ENCODE results near the gene ACP5.

ACP5 gene

DNA sequence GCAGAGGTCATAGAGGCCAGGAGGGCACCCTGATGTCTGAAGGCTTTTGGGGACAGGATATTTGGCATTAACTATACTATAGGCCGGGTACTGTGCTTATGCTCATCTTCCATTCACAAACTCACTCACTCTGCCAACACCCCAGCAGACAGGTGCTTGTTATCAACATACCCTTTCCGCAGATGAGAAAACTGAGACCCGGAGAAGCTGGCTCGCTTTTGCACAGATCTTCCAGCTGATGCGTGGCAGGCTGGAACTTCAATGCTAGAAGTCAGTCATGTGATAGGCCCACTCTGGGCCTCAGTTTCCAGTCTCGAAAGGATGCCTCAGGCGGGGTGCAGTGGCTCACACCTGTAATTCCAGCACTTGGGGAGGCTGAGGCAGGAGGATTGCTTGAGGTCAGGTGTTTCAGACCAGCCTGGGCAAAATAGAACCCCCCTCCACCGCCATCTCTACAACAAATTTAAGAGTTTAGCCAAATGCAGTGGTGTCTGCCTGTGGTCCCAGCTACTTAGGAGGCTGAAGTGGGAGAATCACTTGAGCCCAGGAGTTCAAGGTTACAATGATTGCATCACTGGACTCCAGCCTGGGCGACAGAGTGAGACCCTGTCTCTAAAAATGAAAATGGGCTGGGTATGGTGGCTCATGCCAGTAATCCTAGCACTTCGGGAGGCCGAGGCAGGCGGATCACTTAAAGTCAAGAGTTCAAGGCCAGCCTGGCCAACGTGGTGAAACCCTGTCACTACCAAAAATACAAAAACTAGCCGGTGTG is 29.3 kb downstream of the ACP5 start:
- DNase-seq (ENCODE audit: low read depth) = no peak

DNA sequence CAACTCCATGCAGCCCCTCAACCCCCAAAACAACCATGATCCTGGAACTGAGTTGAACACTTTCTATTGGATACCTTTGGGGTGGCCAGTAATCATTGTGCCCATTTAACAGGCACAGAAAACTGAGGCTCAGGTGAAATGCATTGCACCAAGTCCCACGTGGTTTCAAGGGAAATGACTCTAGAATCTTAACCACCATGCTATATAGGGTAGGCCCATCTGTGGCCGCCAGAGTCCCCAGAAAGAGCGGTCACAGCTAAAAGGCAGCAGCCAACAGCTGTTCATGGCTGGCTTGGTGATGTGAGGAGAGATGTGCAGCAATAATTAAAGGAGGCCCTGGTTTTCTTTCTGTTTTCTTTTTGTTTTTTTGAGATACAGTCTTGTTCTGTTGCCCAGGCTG is 36.2 kb downstream of the ACP5 start:
- DNase-seq (ENCODE audit: low read depth) = no peak

DNA sequence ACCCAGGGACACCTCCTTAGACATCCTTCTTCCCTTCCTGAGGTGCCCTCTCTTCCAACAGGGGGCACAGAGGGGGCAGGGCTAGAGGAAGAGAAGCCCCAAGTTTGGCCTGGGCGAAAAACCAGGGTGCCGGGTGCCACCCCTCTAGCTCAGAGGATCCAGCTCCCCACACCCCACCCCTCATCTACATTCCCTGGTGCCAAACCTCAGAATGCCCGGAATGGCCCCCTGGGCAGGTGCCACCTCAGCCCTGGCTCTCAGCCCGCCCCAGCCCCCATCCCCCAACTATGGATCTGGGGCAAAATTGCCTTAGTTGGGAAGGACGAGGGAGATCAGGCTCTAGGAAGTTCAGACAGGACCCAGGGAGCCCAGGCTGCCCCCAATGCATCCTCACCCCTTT is 36.8 kb downstream of the ACP5 start:
- DNase-seq (ENCODE audit: low read depth) = no peak

DNA sequence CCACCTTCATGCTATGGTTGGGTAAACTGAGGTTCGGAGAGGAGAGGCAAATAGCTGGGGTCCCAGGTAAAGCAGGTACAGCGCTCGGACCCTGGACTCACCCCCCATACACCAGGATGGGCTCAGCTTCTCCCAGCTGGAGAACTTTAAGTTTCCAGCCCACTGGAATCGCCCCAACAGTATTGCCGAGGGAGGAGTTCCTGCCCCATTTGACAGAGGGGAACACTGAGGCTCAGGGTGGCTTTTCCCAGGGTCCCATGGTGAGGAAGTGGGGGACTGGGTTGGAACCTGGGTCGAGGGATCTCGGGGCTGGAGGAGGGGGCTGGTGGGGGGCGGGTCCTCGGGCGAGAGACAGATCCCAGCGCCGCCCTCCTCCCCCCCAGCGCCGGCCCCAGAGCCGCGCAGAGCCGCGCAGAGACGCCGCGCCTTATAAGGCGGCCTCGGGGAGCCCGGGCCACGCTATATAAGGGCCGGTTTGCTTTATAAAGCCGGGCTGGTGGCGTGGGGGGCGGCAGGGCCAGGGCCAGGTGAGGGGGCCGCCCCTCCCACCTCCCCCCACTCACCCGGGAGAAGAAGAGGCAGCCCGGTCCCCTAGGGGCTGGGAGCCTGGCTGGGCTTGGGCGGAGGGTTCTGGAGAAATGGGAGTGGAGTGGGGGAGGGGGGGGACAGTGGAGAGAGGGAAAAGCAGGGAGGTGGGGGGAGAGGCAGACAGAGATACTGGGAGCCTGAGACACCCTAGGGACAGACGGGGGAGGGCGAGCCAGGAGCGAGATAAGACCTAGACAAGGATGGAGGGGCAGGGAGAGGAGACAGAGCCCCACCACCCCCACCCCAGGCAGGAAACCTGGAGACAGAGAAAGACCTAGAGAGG is 37.7 kb downstream of the ACP5 start:
- no peak for DNase-seq (ENCODE audit: low read depth)

DNA sequence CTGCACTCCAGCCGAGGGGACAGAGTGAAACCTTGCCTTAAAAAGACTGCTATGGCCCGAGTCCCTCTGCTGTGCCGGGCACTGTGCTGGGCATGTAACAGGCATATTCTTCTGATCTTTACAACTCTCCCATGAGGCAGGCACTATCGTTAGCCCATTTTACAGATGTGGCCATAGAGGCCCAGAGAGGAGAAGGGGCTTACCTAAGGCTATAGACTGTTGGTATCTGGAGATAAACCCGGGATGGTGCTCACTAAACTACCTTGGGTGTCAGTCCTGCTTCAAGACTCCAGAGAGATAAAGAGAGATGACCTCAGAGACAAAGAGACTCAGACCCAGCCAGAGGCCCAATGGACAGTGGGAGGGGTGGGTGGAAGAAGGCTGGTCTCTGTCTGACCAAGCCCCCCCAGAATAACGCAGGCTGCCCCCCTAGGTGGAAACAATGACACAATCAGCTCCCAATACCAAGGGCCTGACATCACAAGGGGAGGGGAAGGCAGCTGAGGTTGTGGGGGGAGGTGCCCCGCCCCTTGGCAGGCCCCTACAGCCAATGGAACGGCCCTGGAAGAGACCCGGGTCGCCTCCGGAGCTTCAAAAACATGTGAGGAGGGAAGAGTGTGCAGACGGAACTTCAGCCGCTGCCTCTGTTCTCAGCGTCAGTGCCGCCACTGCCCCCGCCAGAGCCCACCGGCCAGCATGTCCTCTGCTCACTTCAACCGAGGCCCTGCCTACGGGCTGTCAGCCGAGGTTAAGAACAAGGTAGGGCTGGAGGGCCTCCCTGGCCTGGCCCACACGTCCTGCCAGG is 39.0 kb downstream of the ACP5 start, which contains the start of gene CNN1:
CNN1 (plus strand) TSS at position 620 of the 805 bp plus-strand sequence; CDS start at position 697, 77 bp downstream.
- DNase-seq (ENCODE audit: low read depth) = no peak

DNA sequence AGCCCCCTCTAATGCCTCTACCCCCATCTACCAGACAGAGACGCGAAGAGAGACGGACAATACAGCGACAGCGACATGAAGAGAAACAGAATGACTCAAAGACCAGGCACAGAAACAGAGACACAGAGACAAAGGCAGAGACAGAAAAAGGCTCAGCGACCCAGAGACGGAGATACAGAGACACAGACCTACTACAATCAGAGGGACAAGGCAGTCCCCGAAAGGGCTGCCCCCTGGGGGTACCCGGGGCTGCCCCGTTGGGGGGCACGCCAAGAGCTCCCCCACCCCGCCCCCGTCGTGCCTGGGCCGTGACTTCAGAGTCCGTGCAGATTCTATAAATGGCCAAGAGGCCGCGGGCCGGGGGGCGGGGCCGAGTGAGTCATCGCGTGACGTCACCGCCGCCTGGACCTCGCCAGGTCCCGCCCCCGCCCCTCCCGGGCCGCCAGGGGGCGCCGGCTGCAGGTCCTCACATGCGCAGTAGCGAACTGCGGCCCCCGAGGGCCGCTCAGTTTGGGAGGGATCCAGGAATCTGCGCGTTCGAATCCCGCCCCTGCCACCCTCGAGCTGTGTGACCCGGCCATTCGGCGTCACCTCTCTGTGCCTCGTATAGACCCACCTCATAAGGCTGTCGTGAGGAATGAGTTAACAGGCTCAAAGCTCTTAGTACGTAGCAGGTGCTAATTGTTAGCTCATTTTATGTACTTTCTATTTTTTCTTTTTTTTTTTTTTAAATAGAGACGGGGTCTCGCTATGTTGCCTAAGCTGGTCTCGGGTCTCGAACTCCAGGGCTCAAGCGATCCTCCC is 41.5 kb downstream of the ACP5 start:
- peak; percentile 69 for DNase-seq (ENCODE audit: low read depth)

DNA sequence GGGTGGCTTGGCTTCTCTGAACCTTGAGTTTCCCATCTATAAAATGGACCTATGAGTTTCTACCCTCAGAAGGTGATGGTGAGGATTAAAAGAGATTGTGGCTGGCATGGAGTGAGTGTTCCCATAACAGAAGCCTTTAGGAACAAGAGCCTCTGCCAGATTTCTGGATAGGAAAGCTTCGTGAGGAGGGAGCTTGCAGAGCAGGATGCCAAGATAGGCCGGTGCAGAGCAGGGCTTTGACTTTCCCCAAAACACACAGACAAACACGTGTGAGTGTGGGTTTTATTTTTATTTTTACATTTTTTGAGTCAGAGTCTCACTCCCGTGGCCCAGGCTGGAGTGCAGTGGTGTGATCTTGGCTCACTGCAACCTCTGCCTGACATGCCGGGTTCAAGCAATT is 42.5 kb downstream of the ACP5 start:
- DNase-seq (ENCODE audit: low read depth) = no peak

DNA sequence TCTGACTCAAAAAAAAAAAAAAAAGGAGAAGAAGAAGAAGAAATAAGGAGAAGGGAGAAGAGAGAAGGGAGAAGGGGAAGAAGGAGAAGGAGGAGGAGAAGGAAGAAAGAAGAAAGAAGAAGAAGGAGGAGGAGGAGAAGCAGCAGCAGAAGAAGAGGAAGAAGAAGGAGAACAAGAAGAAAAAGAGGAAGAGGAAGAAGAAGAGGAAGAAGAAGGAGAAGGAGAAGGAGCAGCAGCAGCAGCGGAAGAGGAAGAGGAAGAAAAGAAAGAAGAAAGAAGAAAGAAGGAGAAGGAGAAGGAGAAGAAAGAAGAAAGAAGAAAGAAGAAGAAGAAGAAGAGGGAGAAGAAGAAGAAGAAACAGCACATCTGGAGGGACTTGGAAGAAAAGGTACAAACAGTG is 42.9 kb downstream of the ACP5 start:
- no peak for DNase-seq (ENCODE audit: low read depth)

DNA sequence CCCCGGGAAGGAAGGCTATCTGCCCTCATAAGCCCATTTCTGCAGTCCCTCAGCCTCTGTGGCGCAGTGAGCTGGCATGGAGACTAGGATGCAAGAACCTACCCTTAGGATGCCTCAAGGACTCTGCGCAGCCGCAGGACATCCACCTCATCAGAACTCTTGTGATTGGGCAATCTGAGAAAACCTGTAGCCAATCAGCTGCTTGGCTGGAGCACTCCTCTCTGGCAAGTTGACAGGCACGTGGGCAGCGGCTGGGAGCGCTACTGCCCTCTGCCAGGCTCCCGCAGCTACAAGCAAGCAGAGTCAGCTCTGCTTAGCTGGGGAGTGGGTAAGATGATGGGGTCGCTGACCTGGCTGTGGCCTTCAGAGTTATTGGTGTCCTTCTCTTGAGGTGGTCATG is 47.0 kb downstream of the ACP5 start:
- no peak for DNase-seq (ENCODE audit: low read depth)

DNA sequence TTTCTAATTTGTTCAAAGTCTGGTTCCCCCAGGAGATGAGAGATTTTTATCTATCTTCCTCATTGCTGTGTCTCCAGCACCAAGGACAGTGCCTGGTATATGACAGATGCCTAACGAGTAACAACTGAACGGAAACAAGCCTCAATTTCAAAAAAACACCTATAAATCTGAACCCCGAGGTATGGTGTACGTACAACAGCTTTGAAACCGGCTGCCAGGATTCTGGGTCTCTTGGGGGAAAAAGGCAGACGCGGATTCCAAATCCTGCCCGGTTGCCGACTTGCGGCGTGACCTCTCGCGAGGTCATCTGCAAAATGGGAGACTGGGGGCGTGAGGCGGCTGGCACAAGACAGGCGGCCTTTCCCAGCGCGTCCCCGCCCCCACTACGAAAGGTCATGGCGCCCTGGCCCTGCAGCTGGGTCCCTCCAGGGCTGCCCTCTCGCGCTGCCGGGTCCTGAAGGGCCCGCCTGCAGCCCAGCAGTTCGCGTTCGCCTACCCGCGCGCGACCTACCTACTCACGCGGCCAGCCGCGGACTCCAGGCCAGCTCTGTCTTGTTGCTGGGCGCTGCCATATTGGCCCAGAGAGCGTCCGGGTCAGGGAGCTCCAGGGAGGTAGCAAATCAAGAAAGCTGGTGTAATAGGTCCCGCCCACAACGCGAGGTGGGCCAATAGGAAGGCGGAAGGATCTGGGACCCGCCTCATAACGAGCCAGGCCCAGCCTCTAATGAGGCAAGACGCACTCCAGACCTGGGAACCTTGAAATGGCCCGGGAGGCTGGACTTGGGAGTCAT is 48.7 kb downstream of the ACP5 start, which contains the start of gene ECSIT:
ECSIT (minus strand) TSS at position 584 of the 791 bp plus-strand sequence. CDS start 9,964 bp downstream, outside the sequence.
- DNase-seq (ENCODE audit: low read depth) = peak; percentile 82
